Epithelial cell of esophagus (primary cell): Measurements from ENCODE around the gene SESN1.

Source experiments
- DNase-seq: peaks from one replicate; pipeline ENCODE4 v3.0.0; 2010; ENCODE audit warnings: low read depth
- H3K4me3 ChIP-seq: 2 replicates; pipeline ENCODE4 v1.5.1; 2011; ENCODE audit warnings: mild to moderate bottlenecking, low read length, control low read depth
- CTCF ChIP-seq: IDR thresholded peaks from 2 replicates; pipeline ENCODE4 v1.5.1; 2011; ENCODE audit warnings: low read depth, mild to moderate bottlenecking, low read length, control low read depth, inconsistent platforms; ENCODE audit not compliant: insufficient read depth; ENCODE audit errors: missing control alignments

The SESN1 gene

GRCh38 chr6:109073344-109074132 lies 21.1 kb downstream of the SESN1 start:
- peak; percentile 67 for TF ChIP-seq CTCF
- no peak overlapping the region for H3K4me3 ChIP-seq
- peak; percentile 74 for DNase-seq

- TF ChIP-seq CTCF, result no peak
- no peak for DNase-seq
- no peak overlapping the region for H3K4me3 ChIP-seq
Observed at GRCh38 chr6:109071125-109071917, 23.3 kb downstream of the SESN1 start.

GRCh38 chr6:109069746-109070145 lies 24.9 kb downstream of the SESN1 start:
- DNase-seq, result peak; percentile 43
- H3K4me3 ChIP-seq, result no peak overlapping the region
- no peak for TF ChIP-seq CTCF

GRCh38 chr6:109062767-109063352 lies 31.8 kb downstream of the SESN1 start:
- DNase-seq, result no peak
- H3K4me3 ChIP-seq, result no peak overlapping the region
- TF ChIP-seq CTCF, result no peak

- no peak overlapping the region for H3K4me3 ChIP-seq
- no peak for DNase-seq
- no peak for TF ChIP-seq CTCF
Observed at GRCh38 chr6:109062216-109062615, 32.4 kb downstream of the SESN1 start.

- no peak for TF ChIP-seq CTCF
- peak; percentile 43 for DNase-seq
- H3K4me3 ChIP-seq, result no peak overlapping the region
Observed at GRCh38 chr6:109060571-109060970, 34.1 kb downstream of the SESN1 start.
